RWPE2 (cell line): ENCODE data around the gene PRR7.

Experiments
- ATAC-seq: fragments of 200-7000 bp; cut with Tn5 transposase; 3 replicates; pipeline ENCODE4 v1.9.1; 2021; ENCODE audit warnings: low read depth
- DNase-seq: peaks from one replicate; pipeline ENCODE4 v3.0.0-alpha.2; 2020; ENCODE audit warnings: low spot score
- H3K27ac ChIP-seq: fragments of 450-650 bp; 2 replicates; pipeline ENCODE4 v1.5.1; 2017; ENCODE audit warnings: mild to moderate bottlenecking; ENCODE audit not compliant: poor library complexity, severe bottlenecking
- H3K27me3 ChIP-seq: fragments of 250-450 bp; sonication (Bioruptor Pico); 2 replicates; pipeline ENCODE4 v1.5.1; 2021; ENCODE audit warnings: mild to moderate bottlenecking, moderate library complexity; ENCODE audit not compliant: insufficient read depth, poor library complexity, severe bottlenecking
- H3K36me3 ChIP-seq: fragments of 250-450 bp; sonication (Bioruptor Pico); 2 replicates; pipeline ENCODE4 v1.5.1; 2020; ENCODE audit warnings: low read depth, mild to moderate bottlenecking, moderate library complexity
- H3K4me1 ChIP-seq: fragments of 250-450 bp; sonication (Bioruptor Pico); 2 replicates; pipeline ENCODE4 v1.5.1; 2021; ENCODE audit warnings: mild to moderate bottlenecking, moderate library complexity; ENCODE audit not compliant: insufficient read depth, poor library complexity, severe bottlenecking
- H3K4me3 ChIP-seq: fragments of 250-450 bp; sonication (Bioruptor Pico); 2 replicates; pipeline ENCODE4 v1.5.1; 2021; ENCODE audit warnings: mild to moderate bottlenecking, moderate library complexity; ENCODE audit not compliant: severe bottlenecking
- H3K9me3 ChIP-seq: fragments of 250-450 bp; sonication (Bioruptor Pico); 2 replicates; pipeline ENCODE4 v1.5.1; 2021; ENCODE audit warnings: mild to moderate bottlenecking, moderate library complexity; ENCODE audit not compliant: severe bottlenecking
- CTCF ChIP-seq: fragments of 450-650 bp; IDR thresholded peaks from one replicate; pipeline ENCODE4 v1.5.1; 2017; ENCODE audit warnings: mild to moderate bottlenecking, moderate library complexity; ENCODE audit not compliant: poor library complexity, severe bottlenecking

PRR7 gene

GRCh38 chr5:177450667-177451424 is 4.2 kb downstream of the PRR7 start:
- Histone ChIP-seq H3K27me3 (no peaks in the 10 kb centered on the region), H3K27ac (no peak overlapping the region), H3K9me3 (no peaks in the 10 kb centered on the region), H3K4me1 (peaks cover 9% of the 10 kb centered on the region), H3K4me3 (no peak overlapping the region), H3K36me3 (no peaks in the 10 kb centered on the region)
- DNase-seq (no peak), ATAC-seq (no peak)
- TF ChIP-seq CTCF, result no peak

- Histone ChIP-seq H3K27me3 (no peaks in the 10 kb centered on the region), H3K9me3 (no peaks in the 10 kb centered on the region), H3K36me3 (peaks cover 11% of the 10 kb centered on the region), H3K27ac (no peak overlapping the region), H3K4me3 (no peak overlapping the region), H3K4me1 (peaks cover 9% of the 10 kb centered on the region)
- no peak for ATAC-seq
- no peak for DNase-seq
- no peak for TF ChIP-seq CTCF
These were observed 6.3 kb downstream of the PRR7 start for GRCh38 chr5:177452688-177453638.

GRCh38 chr5:177453852-177454396 is 7.3 kb downstream of the PRR7 start:
- Histone ChIP-seq H3K27ac (peak overlapping the region; percentile 77), H3K4me3 (peak overlapping the region; percentile 56), H3K4me1 (no peaks in the 10 kb centered on the region), H3K36me3 (peaks cover 20% of the 10 kb centered on the region), H3K27me3 (no peaks in the 10 kb centered on the region), H3K9me3 (no peaks in the 10 kb centered on the region)
- no peak for TF ChIP-seq CTCF
- no peak for ATAC-seq
- DNase-seq, result no peak

- Histone ChIP-seq H3K36me3 (peaks cover 25% of the 10 kb centered on the region), H3K4me3 (peak overlapping the region; percentile 56), H3K4me1 (no peaks in the 10 kb centered on the region), H3K27ac (peak overlapping the region; percentile 77), H3K27me3 (no peaks in the 10 kb centered on the region), H3K9me3 (no peaks in the 10 kb centered on the region)
- DNase-seq (peak; percentile 92), ATAC-seq (peak; percentile 44)
- TF ChIP-seq CTCF, result peak; percentile 97
These were observed 7.9 kb downstream of the PRR7 start for GRCh38 chr5:177454397-177455035.
